ENCODE measurements around the gene C21orf91.
"Not testable (repeated sequence)": the region's sequence is repeated elsewhere in the genome, so short reads cannot be mapped to it uniquely, and the experiment has no call there.

Gene C21orf91

GRCh38 chr21:17775021-17775420 is 44.1 kb downstream of the C21orf91 start:
- ATAC-seq = not testable (repeated sequence)

- TF ChIP-seq TSHZ2 (CRISPR knock-in tag; IDR thresholded peaks at IDR 0.05) (no peak), ISL1 (CRISPR knock-in tag; IDR thresholded peaks at IDR 0.05) (no peak), CSDC2 (CRISPR knock-in tag; IDR thresholded peaks at IDR 0.05) (no peak), SNAI2 (CRISPR knock-in tag; IDR thresholded peaks at IDR 0.05) (no peak), ZFP30 (CRISPR knock-in tag; IDR thresholded peaks at IDR 0.05) (no peak)
- TF ChIP-seq, protein P1, sequence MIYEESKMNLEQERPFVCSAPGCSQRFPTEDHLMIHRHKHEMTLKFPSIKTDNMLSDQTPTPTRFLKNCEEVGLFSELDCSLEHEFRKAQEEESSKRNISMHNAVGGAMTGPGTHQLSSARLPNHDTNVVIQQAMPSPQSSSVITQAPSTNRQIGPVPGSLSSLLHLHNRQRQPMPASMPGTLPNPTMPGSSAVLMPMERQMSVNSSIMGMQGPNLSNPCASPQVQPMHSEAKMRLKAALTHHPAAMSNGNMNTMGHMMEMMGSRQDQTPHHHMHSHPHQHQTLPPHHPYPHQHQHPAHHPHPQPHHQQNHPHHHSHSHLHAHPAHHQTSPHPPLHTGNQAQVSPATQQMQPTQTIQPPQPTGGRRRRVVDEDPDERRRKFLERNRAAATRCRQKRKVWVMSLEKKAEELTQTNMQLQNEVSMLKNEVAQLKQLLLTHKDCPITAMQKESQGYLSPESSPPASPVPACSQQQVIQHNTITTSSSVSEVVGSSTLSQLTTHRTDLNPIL (CRISPR knock-in tag; IDR thresholded peaks at IDR 0.05; ENCODE audit: low read depth) = no peak
- ATAC-seq = no peak
Observed at GRCh38 chr21:17769447-17769845, 49.7 kb downstream of the C21orf91 start.

DNA sequence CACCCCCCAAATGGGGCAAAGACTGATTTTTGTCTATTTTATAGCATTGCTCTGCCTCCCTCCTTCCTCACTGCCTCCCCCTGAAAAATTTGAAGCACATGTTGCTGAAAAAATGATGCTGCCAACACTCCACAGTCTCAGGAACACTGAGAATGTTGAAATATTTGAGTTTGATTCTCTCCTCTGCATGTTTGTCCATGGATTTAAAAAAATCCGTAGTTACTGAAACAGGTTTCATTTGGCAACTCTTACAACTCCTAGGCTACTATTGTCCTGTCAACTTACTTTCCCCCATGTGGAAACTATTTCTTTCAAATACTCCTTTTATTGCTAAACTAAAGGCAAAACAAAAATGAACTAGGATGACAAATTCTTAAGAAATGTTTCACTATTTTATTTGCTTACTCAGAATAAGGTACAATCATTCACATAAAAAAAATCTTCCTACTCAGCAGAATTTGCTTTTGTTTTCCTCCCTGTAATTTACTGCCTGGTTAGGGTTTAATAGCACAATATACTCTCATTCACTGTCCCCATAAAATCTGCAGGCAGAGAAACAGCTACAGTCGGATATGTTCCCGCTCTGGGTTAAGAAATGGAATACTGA is 50.2 kb downstream of the C21orf91 start:
- no peak for ATAC-seq
- TF ChIP-seq PPARA (CRISPR knock-in tag; IDR thresholded peaks at IDR 0.05; ENCODE audit: borderline replicate concordance) = no peak
- no peak for TF ChIP-seq ZFP30 (CRISPR knock-in tag; IDR thresholded peaks at IDR 0.05)
- TF ChIP-seq, protein P2, sequence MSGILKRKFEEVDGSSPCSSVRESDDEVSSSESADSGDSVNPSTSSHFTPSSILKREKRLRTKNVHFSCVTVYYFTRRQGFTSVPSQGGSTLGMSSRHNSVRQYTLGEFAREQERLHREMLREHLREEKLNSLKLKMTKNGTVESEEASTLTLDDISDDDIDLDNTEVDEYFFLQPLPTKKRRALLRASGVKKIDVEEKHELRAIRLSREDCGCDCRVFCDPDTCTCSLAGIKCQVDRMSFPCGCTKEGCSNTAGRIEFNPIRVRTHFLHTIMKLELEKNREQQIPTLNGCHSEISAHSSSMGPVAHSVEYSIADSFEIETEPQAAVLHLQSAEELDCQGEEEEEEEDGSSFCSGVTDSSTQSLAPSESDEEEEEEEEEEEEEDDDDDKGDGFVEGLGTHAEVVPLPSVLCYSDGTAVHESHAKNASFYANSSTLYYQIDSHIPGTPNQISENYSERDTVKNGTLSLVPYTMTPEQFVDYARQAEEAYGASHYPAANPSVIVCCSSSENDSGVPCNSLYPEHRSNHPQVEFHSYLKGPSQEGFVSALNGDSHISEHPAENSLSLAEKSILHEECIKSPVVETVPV (CRISPR knock-in tag; IDR thresholded peaks at IDR 0.05) = no peak
- TF ChIP-seq TSHZ2 (CRISPR knock-in tag; IDR thresholded peaks at IDR 0.05) = no peak
- no peak for TF ChIP-seq TCF4 (CRISPR knock-in tag; IDR thresholded peaks at IDR 0.05; ENCODE audit: borderline replicate concordance)
- no peak for TF ChIP-seq OSR1 (CRISPR knock-in tag; IDR thresholded peaks at IDR 0.05)
- TF ChIP-seq ESRRG (CRISPR knock-in tag; IDR thresholded peaks at IDR 0.05) = no peak

GRCh38 chr21:17765207-17765606 is 53.9 kb downstream of the C21orf91 start:
- TF ChIP-seq ZNF565 (CRISPR knock-in tag; conservative IDR thresholded peaks at IDR 0.05; ENCODE audit: low read depth) (no peak), TCF4 (CRISPR knock-in tag; IDR thresholded peaks at IDR 0.05; ENCODE audit: borderline replicate concordance) (no peak), SNAI2 (CRISPR knock-in tag; IDR thresholded peaks at IDR 0.05) (no peak), ESRRG (CRISPR knock-in tag; IDR thresholded peaks at IDR 0.05) (no peak), ZFP3 (CRISPR knock-in tag; IDR thresholded peaks at IDR 0.05) (no peak), OSR1 (CRISPR knock-in tag; IDR thresholded peaks at IDR 0.05) (no peak), ISL1 (CRISPR knock-in tag; IDR thresholded peaks at IDR 0.05) (no peak), BACH2 (CRISPR knock-in tag; IDR thresholded peaks at IDR 0.05; ENCODE audit: borderline replicate concordance) (no peak), ZFP30 (CRISPR knock-in tag; IDR thresholded peaks at IDR 0.05) (no peak), TOX (CRISPR knock-in tag; IDR thresholded peaks at IDR 0.05; ENCODE audit: borderline replicate concordance) (no peak), ARNTL (CRISPR knock-in tag; IDR thresholded peaks at IDR 0.05; ENCODE audit: borderline replicate concordance, low read depth) (no peak), TSHZ2 (CRISPR knock-in tag; IDR thresholded peaks at IDR 0.05) (no peak)
- TF ChIP-seq, protein P2 (CRISPR knock-in tag; IDR thresholded peaks at IDR 0.05) = no peak
- TF ChIP-seq, protein P1 (CRISPR knock-in tag; IDR thresholded peaks at IDR 0.05; ENCODE audit: low read depth) = no peak
- ATAC-seq = no peak

Data from SK-N-SH treated with all-trans-retinoic acid at 6 μM for 48 hours (cell line).